Superior temporal gyrus (tissue), 1 donor: ENCODE results near the gene THSD4.
"Not testable (repeated sequence)": the region's sequence is repeated elsewhere in the genome, so short reads cannot be mapped to it uniquely, and the experiment has no call there.

Experiments used
- DNase-seq: peaks from one replicate; pipeline ENCODE4 v3.0.0-alpha.2; 2016; ENCODE audit errors: extremely low spot score

The THSD4 gene

GRCh38 chr15:71149646-71150557, 34.6 kb downstream of the THSD4 start:
- no peak for DNase-seq

- no peak for DNase-seq
These were observed 35.8 kb downstream of the THSD4 start for GRCh38 chr15:71151081-71151480.

- DNase-seq: no peak
These were observed 37.3 kb downstream of the THSD4 start for GRCh38 chr15:71152542-71152941.

GRCh38 chr15:71153823-71154524, 38.7 kb downstream of the THSD4 start:
- DNase-seq: no peak

- no peak for DNase-seq
These were observed 39.4 kb downstream of the THSD4 start for GRCh38 chr15:71154607-71155200.

GRCh38 chr15:71155534-71155933, 40.3 kb downstream of the THSD4 start:
- DNase-seq: no peak

GRCh38 chr15:71160976-71161375, 45.7 kb downstream of the THSD4 start:
- DNase-seq: no peak

- no peak for DNase-seq
These were observed 47.0 kb downstream of the THSD4 start for GRCh38 chr15:71162309-71162708.

GRCh38 chr15:71164606-71165005, 49.3 kb downstream of the THSD4 start:
- not testable (repeated sequence) for DNase-seq

GRCh38 chr15:71167445-71168165, 52.3 kb downstream of the THSD4 start:
- DNase-seq: no peak

GRCh38 chr15:71168166-71168834, 53.0 kb downstream of the THSD4 start:
- DNase-seq: no peak

GRCh38 chr15:71170163-71170562, 54.9 kb downstream of the THSD4 start:
- DNase-seq: no peak

- DNase-seq: no peak
These were observed 55.9 kb downstream of the THSD4 start for GRCh38 chr15:71171195-71171594.

- not testable (repeated sequence) for DNase-seq
These were observed 59.1 kb downstream of the THSD4 start for GRCh38 chr15:71174360-71174759.

GRCh38 chr15:71180986-71181853, 65.9 kb downstream of the THSD4 start:
- no peak for DNase-seq

GRCh38 chr15:71182522-71182921, 67.3 kb downstream of the THSD4 start:
- peak; percentile 17 for DNase-seq

- no peak for DNase-seq
These were observed 67.8 kb downstream of the THSD4 start for GRCh38 chr15:71183063-71183462.

GRCh38 chr15:71185706-71186105, 70.4 kb downstream of the THSD4 start:
- no peak for DNase-seq

- DNase-seq: no peak
These were observed 71.0 kb downstream of the THSD4 start for GRCh38 chr15:71186267-71186666.

GRCh38 chr15:71187078-71187477, 71.8 kb downstream of the THSD4 start:
- no peak for DNase-seq
